Spleen (tissue), 7 donors: Measurements from ENCODE around the gene ADGRL3.

ENCODE experiments used
- CTCF ChIP-seq, 11 experiments: fragments of 200-600 bp in 7 of 11; fragments of 450-650 bp in 4 of 11; sonication (generic) in 4 of 11; IDR thresholded peaks in 8 of 11; conservative IDR thresholded peaks in 3 of 11; 1 replicate in 7 of 11; 2 replicates in 4 of 11; pipeline versions ENCODE4 v1.4.0 to v1.8.0; 2016 to 2021; ENCODE audit warnings: antibody characterized with exemption in 11 of 11, inconsistent platforms in 4 of 11, mild to moderate bottlenecking in 1 of 11
- POLR2AphosphoS5 ChIP-seq, 3 donors: sonication (generic); formaldehyde crosslinking; IDR thresholded peaks; one replicate each; pipeline ENCODE4 v1.5.1; 2017; ENCODE audit warnings: antibody characterized with exemption in 3 of 3
- donor health status: DM: no; HTN: no; CAD: no; lungs with moderate emphysema.
- donor health status: DM: no; HTN: no; CAD: no.
- donor health status: DM: no; HTN: no; CAD: no.

GRCh38 chr4:61298178-61298740 lies 98.1 kb downstream of the ADGRL3 start:
- TF ChIP-seq CTCF (IDR thresholded peaks at IDR 0.05 in 8 of 11, conservative IDR thresholded peaks at IDR 0.05 in 3 of 11): no peak
- no peak for TF ChIP-seq POLR2AphosphoS5 (IDR thresholded peaks at IDR 0.05)
